Lung (tissue), 12 donors: ENCODE measurements around the gene CHST4. TPM values are rescaled to one million over a fixed set of nuclear protein-coding genes. Genes with fewer than 3 reads are reported as not detected.
"Not testable (repeated sequence)": the region's sequence is repeated elsewhere in the genome, so short reads cannot be mapped to it uniquely, and the experiment has no call there.

Source experiments
- ATAC-seq: fragments of 200-7000 bp; cut with Tn5 transposase; one replicate; pipeline ENCODE4 v1.9.1; 2020; ENCODE audit warnings: moderate number of reproducible peaks; ENCODE audit not compliant: insufficient read depth, low FRiP score
- DNase-seq, 3 donors: peaks; one replicate each; pipeline ENCODE4 v3.0.0-alpha.2; 2013 to 2017
- H3K27ac ChIP-seq, 2 donors: one replicate each; pipeline ENCODE4 v1.5.1; 2013; ENCODE audit warnings: mild to moderate bottlenecking in 2 of 2, moderate library complexity in 2 of 2, control low read depth in 1 of 2, inconsistent platforms in 1 of 2, low read depth in 1 of 2, low read length in 1 of 2
- H3K27me3 ChIP-seq, 3 donors: one replicate each; pipeline ENCODE4 v1.5.1; 2013; ENCODE audit warnings: low read length in 2 of 3; ENCODE audit not compliant: control insufficient read depth in 3 of 3, insufficient read depth in 3 of 3
- H3K36me3 ChIP-seq, 4 donors: one replicate each; pipeline ENCODE4 v1.5.1; 2013; ENCODE audit warnings: low read length in 4 of 4, mild to moderate bottlenecking in 1 of 4, moderate library complexity in 1 of 4; ENCODE audit not compliant: control insufficient read depth in 4 of 4, insufficient read depth in 4 of 4
- H3K4me1 ChIP-seq, 5 donors: one replicate each; pipeline ENCODE4 v1.5.1; 2013; ENCODE audit warnings: low read length in 5 of 5, mild to moderate bottlenecking in 2 of 5, moderate library complexity in 1 of 5; ENCODE audit not compliant: control insufficient read depth in 5 of 5, insufficient read depth in 5 of 5
- H3K4me3 ChIP-seq: one replicate; pipeline ENCODE4 v1.5.1; 2013; ENCODE audit warnings: mild to moderate bottlenecking, control low read depth, moderate library complexity
- H3K9ac ChIP-seq, 2 donors: one replicate each; pipeline ENCODE4 v1.5.1; 2013; ENCODE audit warnings: low read length in 2 of 2, control low read depth in 1 of 2; ENCODE audit not compliant: insufficient read depth in 1 of 2
- H3K9me3 ChIP-seq, 4 donors: one replicate each; pipeline ENCODE4 v1.5.1; 2013; ENCODE audit warnings: low read length in 3 of 4, mild to moderate bottlenecking in 1 of 4, moderate library complexity in 1 of 4; ENCODE audit not compliant: control insufficient read depth in 4 of 4, insufficient read depth in 3 of 4
- WGBS, 2 donors: extraction: QIAGEN DNeasy Blood & Tissue Kit; methylation state at CpG; one replicate each; pipeline ENCODE4 v1.1.7; 2013; 5-methylcytosine and 5-hydroxymethylcytosine counted together
- polyA plus RNA-seq, 2 donors: library from polyadenylated mRNA; stranded (reverse); fragments of 200-250 nt; gene quantifications; one replicate each; pipeline ENCODE4 v1.2.1, GENCODE V29; 2013
- total RNA-seq, 2 donors: library from RNA; depleted of rRNA in 1 of 2; stranded (reverse); fragments of >200 nt in 1 of 2; gene quantifications; one replicate each; pipeline ENCODE4 v1.2.1, GENCODE V29; 2014 to 2021
- TF ChIP-seq, protein P1 (sequence below): IDR thresholded peaks from 2 replicates; pipeline ENCODE4 v1.5.1; 2012; ENCODE audit warnings: mild to moderate bottlenecking; ENCODE audit errors: control extremely low read depth, extremely low read depth
- donor health status: control.
- donor health status: control.
- donor health status: Bipolar disorder and iron deficiency.
- donor health status: healthy.
- donor health status: DM: yes; HTN: yes; CAD: no.

Gene CHST4
- total and polyA plus RNA-seq, 4 donors: 0.28 to 0.95 (median 0.67) TPM

DNA sequence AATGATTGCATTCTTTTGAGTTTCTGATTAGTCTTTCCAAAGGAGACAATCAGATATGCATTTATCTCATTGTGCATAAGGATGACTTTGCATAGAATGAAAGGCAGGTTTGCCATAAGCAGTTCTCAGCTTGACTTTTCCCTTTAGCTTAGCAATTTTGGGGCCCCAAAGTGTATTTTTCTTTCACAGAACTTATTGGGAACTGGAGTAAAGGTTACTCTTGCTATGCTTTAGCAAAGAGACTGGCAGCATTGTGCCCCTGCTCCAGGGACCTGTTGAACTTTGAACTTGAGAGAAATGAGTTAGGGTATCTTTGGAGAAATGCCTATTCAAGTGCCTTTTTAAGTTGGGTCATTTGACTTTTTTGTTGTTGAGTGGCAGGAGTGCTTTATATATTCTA is 33.6 kb downstream of the CHST4 start:
- TF ChIP-seq, protein P1, sequence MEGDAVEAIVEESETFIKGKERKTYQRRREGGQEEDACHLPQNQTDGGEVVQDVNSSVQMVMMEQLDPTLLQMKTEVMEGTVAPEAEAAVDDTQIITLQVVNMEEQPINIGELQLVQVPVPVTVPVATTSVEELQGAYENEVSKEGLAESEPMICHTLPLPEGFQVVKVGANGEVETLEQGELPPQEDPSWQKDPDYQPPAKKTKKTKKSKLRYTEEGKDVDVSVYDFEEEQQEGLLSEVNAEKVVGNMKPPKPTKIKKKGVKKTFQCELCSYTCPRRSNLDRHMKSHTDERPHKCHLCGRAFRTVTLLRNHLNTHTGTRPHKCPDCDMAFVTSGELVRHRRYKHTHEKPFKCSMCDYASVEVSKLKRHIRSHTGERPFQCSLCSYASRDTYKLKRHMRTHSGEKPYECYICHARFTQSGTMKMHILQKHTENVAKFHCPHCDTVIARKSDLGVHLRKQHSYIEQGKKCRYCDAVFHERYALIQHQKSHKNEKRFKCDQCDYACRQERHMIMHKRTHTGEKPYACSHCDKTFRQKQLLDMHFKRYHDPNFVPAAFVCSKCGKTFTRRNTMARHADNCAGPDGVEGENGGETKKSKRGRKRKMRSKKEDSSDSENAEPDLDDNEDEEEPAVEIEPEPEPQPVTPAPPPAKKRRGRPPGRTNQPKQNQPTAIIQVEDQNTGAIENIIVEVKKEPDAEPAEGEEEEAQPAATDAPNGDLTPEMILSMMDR: no peak
- H3K36me3 ChIP-seq: no peaks in the 10 kb centered on the region
- H3K9me3 ChIP-seq: peaks cover 0 to 4% (median 0%) of the 10 kb centered on the region in 4 donors
- DNase-seq (no peak), ATAC-seq (no peak)
- H3K9ac ChIP-seq: no peak overlapping the region
- H3K4me1 ChIP-seq: peaks cover 0 to 6% (median 0%) of the 10 kb centered on the region in 5 donors
- H3K4me3 ChIP-seq: no peak overlapping the region
- H3K27ac ChIP-seq: no peak overlapping the region
- H3K27me3 ChIP-seq: no peaks in the 10 kb centered on the region

DNA sequence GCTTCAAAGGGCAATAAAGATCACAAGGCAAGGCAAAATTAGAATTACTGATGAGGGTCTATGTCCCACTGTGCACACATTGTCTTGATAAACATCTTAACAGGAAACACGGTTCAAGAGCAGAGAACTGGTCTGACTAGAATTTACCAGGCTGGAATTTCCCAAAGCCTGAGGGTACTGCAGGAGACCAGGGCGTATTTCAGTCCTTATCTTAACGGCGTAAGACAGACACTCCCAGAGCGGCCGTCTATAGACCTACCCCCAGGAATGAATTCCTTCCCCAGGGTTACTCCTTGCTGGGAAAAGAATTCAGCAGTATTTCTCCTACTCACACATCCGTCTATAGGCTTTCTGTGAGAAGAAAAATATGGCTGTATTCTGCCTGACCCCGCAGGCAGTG is 35.7 kb downstream of the CHST4 start:
- ATAC-seq, H3K9ac ChIP-seq: not testable (repeated sequence)
- 78 to 91% methylated on average over 8 of the region's 8 CpGs for WGBS, 2 donors

DNA sequence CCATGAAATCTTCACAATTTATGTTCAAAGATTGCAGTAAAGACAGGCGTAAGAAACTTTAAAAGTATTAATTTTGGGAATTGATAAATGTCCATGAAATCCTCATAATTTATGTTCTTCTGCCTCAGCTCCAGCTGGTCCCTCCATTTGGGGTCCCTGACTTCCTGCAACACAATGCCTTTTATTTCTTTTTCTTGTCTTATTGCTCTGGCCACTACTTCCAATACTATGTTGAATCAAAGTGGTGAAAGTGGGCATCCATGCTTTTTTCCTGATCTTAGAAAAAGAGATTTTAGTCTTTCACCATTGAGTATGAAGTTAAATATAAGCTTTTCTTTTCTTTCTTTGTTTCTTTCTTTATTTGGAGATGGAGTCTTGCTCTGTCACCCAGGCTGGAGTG is 36.3 kb downstream of the CHST4 start:
- H3K4me1 ChIP-seq: peaks cover 0 to 14% (median 6%) of the 10 kb centered on the region in 5 donors
- DNase-seq (no peak), ATAC-seq (no peak)
- 98 to 100% methylated on average over 1 of the region's 1 CpG for WGBS, 2 donors
- H3K4me3 ChIP-seq: no peak overlapping the region
- no peaks in the 10 kb centered on the region for H3K36me3 ChIP-seq
- TF ChIP-seq, protein P1: no peak
- no peak overlapping the region for H3K9ac ChIP-seq
- H3K27me3 ChIP-seq: no peaks in the 10 kb centered on the region
- peaks cover 0 to 4% (median 0%) of the 10 kb centered on the region in 4 donors for H3K9me3 ChIP-seq
- no peak overlapping the region for H3K27ac ChIP-seq

More for the DNA sequence above, 35.7 kb downstream of the CHST4 start:
- not testable (repeated sequence) for H3K36me3 ChIP-seq, H3K9me3 ChIP-seq, H3K4me3 ChIP-seq, DNase-seq, H3K27ac ChIP-seq, H3K27me3 ChIP-seq
- H3K4me1 ChIP-seq: peaks cover 0 to 14% (median 6%) of the 10 kb centered on the region in 5 donors

DNA sequence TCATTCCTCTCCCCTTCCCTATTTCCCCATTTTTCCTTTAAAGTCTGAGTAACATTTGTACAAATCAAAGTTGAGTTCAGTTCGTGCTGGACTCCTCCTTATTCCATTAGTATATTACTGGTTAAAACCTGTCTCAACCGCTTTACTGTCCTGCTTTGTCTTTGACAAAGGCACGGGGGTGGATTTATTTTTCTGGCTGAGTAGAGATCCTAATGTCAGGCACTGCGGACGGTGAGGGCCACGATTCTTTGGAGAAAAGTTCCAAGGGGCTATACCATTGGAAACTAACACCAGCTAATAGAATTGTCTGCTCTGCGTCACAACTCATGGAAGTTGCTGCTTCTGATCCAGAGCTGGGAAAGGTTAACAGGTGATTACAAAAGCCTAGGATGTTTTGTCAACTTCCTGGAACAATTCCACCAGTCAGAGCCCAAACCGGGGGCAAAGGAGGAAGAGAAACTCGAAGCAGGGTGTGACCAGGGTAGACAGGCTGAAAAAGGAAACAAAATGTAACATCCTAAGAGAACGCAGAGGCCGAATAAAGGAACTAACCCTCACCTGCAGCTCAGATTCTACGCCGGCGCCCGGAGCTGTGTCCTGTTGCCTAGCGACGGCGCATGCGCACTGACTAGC is 38.2 kb downstream of the CHST4 start:
- Histone ChIP-seq H3K4me1 (peaks cover 0 to 14% (median 6%) of the 10 kb centered on the region in 5 donors), H3K9me3 (peaks cover 0 to 4% (median 0%) of the 10 kb centered on the region in 4 donors), H3K27me3 (no peaks in the 10 kb centered on the region), H3K36me3 (no peaks in the 10 kb centered on the region), H3K9ac (peak overlapping the region; percentile 30 to 83), H3K27ac (peak overlapping the region in 1 of 2 donors; percentile 96), H3K4me3 (peak overlapping the region; percentile 58)
- DNase-seq (peak in 1 of 3 donors; percentile 32), ATAC-seq (no peak)
- 9 to 13% methylated on average over 19 of the region's 19 CpGs for WGBS, 2 donors
- TF ChIP-seq, protein P1: no peak
